GM18502 (cell line): ENCODE results near the gene VPS13D.
"Not testable (repeated sequence)": the region's sequence is repeated elsewhere in the genome, so short reads cannot be mapped to it uniquely, and the experiment has no call there.

Source experiments
- ATAC-seq: cut with Tn5 transposase; IDR thresholded peaks from one replicate; pipeline ENCODE4 v1.9.1; 2021; ENCODE audit warnings: mild to moderate bottlenecking; ENCODE audit not compliant: unreplicated experiment, poor library complexity

The VPS13D gene

GRCh38 chr1:12356004-12356890 lies 126.4 kb downstream of the VPS13D start:
- ATAC-seq: no peak

GRCh38 chr1:12358499-12358898 lies 128.7 kb downstream of the VPS13D start:
- no peak for ATAC-seq

- ATAC-seq: no peak
These were observed 129.7 kb downstream of the VPS13D start for GRCh38 chr1:12359359-12360133.

- no peak for ATAC-seq
These were observed 138.8 kb downstream of the VPS13D start for GRCh38 chr1:12368646-12369045.

GRCh38 chr1:12369258-12369657 lies 139.4 kb downstream of the VPS13D start:
- no peak for ATAC-seq

GRCh38 chr1:12370333-12370975 lies 140.6 kb downstream of the VPS13D start:
- no peak for ATAC-seq

- ATAC-seq: no peak
These were observed 141.2 kb downstream of the VPS13D start for GRCh38 chr1:12371053-12371452.

- no peak for ATAC-seq
These were observed 142.3 kb downstream of the VPS13D start for GRCh38 chr1:12372180-12372579.

GRCh38 chr1:12372761-12373160 lies 142.9 kb downstream of the VPS13D start:
- ATAC-seq: no peak

- no peak for ATAC-seq
These were observed 145.5 kb downstream of the VPS13D start for GRCh38 chr1:12375133-12375829.

GRCh38 chr1:12376236-12377045 lies 146.6 kb downstream of the VPS13D start:
- no peak for ATAC-seq

- no peak for ATAC-seq
These were observed 150.8 kb downstream of the VPS13D start for GRCh38 chr1:12380326-12381249.

- ATAC-seq: no peak
These were observed 153.2 kb downstream of the VPS13D start for GRCh38 chr1:12383001-12383400.

- ATAC-seq: no peak
These were observed 154.0 kb downstream of the VPS13D start for GRCh38 chr1:12383786-12384185.

GRCh38 chr1:12384836-12385456 lies 155.1 kb downstream of the VPS13D start:
- ATAC-seq: no peak

- ATAC-seq: no peak
These were observed 156.3 kb downstream of the VPS13D start for GRCh38 chr1:12386130-12386529.

GRCh38 chr1:12387641-12388040 lies 157.8 kb downstream of the VPS13D start:
- no peak for ATAC-seq

- ATAC-seq: not testable (repeated sequence)
These were observed 160.5 kb downstream of the VPS13D start for GRCh38 chr1:12390296-12390695.
